RWPE1 (cell line): Measurements from ENCODE around the gene PCBP1.
"Not testable (repeated sequence)": the region's sequence is repeated elsewhere in the genome, so short reads cannot be mapped to it uniquely, and the experiment has no call there.

Source experiments
- CTCF ChIA-PET: fragments of 350-600 bp; sonication (Branson Sonifier 250); formaldehyde crosslinking; extraction: SDS; loops from one replicate; lab custom pipeline; 2021; lab: Yijun Ruan, JAX
- POLR2A ChIA-PET: fragments of 400-600 bp; formaldehyde crosslinking; extraction: SDS; loops from one replicate; lab custom pipeline; 2020; ENCODE audit warnings: antibody characterized with exemption; ENCODE audit not compliant: low non-redundant PET; lab: Yijun Ruan, JAX
- DNase-seq: peaks from one replicate; pipeline ENCODE4 v3.0.0; 2012; ENCODE audit warnings: low spot score
- H3K27ac ChIP-seq: fragments of 450-650 bp; 2 replicates; pipeline ENCODE4 v1.5.1; 2017
- CTCF ChIP-seq: fragments of 450-650 bp; conservative IDR thresholded peaks from 2 replicates; pipeline ENCODE4 v1.5.1; 2017; ENCODE audit warnings: low read depth, mild to moderate bottlenecking

The PCBP1 gene

DNA sequence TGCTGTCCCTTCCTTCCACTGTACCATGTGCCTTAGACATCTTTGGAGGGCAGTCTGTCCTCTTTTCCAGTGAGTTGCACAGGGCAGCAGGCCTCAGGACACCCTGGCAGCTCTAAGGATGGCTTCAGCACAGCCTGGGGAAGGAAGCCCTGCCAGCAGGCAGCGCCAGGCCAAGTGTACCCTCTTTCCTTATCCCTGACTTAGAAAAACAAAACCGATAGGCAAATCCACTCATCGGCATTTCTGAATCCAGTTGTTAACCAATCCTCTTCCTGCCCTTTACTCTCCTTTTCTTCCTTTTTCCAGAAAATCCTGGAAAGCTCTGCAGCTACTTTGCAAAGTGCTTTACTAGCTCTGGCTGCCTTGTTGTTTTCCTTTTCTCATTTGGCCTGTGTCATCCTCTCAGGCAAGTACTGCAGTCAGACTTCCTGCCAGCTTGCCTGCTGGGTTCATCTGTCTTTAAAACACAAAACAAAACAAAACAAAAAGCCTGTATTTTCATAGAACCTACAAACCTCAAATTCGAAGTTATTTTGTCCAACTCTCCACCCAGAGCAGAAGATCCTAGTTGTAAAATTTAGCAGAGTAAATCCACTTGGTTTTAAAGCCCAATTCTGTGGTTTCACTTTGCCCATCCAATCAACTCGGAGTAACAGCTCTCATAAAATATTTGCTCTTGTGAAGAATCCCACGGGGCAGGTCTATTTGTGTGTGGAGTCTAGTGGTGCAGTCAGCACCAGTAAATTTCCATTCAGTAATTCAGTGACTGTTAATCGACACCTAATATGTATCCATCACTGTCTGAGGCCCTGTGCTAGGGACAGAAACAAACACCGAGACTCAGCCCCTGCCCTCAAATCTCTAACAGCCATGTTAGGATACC lies 45.2 kb downstream of the PCBP1 start:
- POLR2A ChIA-PET, result interaction anchor here (0.6 kb wide), 1 partner anchor 219 kb away, joined by 3 read pairs; no protein-coding TSS in a partner anchor
- no peak for TF ChIP-seq CTCF
- CTCF ChIA-PET, result interaction anchor here (0.6 to 1.0 kb wide), 2 partner anchors 171 to 511 kb away, joined by 3 to 8 read pairs; partner anchors contain the start of gene ASPRV1
- no peak for DNase-seq
- H3K27ac ChIP-seq, result peak overlapping the region; percentile 81

- no peak overlapping the region for H3K27ac ChIP-seq
- no peak for TF ChIP-seq CTCF
Measured at GRCh38 chr2:70133127-70133452, 45.8 kb downstream of the PCBP1 start.

DNA sequence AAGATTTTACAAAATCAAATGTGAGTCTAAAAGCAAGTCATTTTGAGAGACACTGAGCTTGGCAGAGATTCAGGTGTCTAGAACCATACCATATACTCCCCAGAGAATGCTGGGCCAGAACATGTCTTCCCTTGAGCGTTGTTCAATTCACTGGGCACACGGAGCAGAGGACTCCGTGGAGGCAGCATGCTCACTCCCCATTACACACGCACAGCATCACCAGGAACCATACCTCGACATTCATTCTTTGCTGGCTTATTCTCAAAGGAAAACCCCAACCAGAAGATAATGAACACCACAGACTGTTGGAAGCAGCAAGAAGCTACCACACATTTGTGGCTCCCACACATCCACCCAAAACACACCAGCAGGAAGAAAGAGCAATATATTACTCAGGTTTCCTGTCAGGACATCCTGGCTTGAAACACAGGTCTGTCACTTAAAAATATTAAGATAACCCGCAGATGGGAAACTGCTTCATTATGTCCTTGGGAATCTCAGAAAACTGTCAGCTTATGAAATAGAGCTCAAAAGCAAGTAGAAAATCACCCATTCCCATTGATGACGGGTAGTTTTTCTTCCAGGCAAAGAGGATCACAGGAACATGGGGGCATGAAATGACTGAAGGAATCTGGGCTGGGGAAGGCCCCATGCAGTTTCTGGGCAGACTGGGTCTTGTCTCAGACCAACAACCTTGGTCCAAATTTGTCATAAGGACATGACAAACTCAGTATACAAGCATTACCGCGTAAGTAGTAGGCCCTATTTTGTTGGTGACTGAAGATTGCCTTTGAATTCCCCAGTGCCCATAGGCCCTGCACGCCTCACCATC lies 46.4 kb downstream of the PCBP1 start:
- peak overlapping the region; percentile 36 for H3K27ac ChIP-seq
- TF ChIP-seq CTCF, result no peak
- POLR2A ChIA-PET, result no interaction called here
- CTCF ChIA-PET, result interaction anchor here (0.6 kb wide), 3 partner anchors 17 to 220 kb away, joined by 3 read pairs; no protein-coding TSS in a partner anchor
- no peak for DNase-seq

More at GRCh38 chr2:70133127-70133452, 45.8 kb downstream of the PCBP1 start:
- ChIA-PET POLR2A (interaction anchor here (0.6 kb wide), 1 partner anchor 220 kb away, joined by 3 read pairs; no protein-coding TSS in a partner anchor), CTCF (no interaction called here)
- no peak for DNase-seq

DNA sequence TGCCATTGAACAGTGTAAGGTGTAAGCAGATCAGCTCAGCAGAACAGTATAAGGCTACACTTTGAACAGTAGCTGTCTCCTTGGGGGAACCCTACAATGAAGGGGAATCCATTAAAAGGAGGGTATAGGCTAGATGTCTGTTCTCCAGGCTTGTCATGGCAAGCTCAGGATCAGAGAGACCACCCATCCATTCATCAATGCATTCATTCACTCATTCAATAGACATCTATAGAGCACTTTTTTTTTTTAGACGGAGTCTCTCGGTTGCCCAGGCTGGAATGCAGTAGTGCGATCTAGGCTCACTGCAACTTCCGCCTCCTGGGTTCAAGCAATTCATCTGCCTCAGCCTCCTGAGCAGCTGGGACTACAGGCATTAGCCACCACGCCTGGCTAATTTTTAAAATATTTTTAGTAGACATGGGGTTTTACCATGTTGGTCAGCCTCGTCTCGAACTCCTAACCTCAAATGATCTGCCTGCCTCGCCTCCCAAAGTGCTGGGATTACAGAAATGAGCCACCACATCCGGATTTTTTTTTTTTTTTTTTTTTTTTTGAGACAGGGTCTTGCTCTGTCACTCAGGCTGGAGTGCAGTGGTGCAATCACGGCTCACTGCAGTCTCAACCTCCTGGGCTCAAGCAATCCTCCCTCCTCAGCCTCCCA lies 47.2 kb downstream of the PCBP1 start:
- H3K27ac ChIP-seq, DNase-seq, POLR2A ChIA-PET: not testable (repeated sequence)
- CTCF ChIA-PET, result interaction anchor here (0.5 to 0.6 kb wide), 3 partner anchors 47 to 221 kb away, joined by 3 read pairs; no protein-coding TSS in a partner anchor
